Stimulated activated naive B cell treated with anti-CD40 and anti-IgM and Interleukin-4, amounts not matched to agents 10 μg/mL and 1 μg/mL and 100 μg/mL, for 72 hours (primary cell): ENCODE results near the gene SNX2.

Source experiments
- ATAC-seq, 2 donors: fragments of 150-1000 bp; cut with Tn5 transposase; replicated peaks; 2 replicates each; pipeline ENCODE4 v1.10.0; 2021; ENCODE audit warnings: moderate library complexity in 1 of 2
- DNase-seq: peaks from one replicate; pipeline ENCODE4 v3.0.0; 2021
- H3K27ac Mint-ChIP-seq: one replicate; pipeline ENCODE4 v1.8.0; 2022; ENCODE audit warnings: mild to moderate bottlenecking, mixed read lengths
- H3K27me3 Mint-ChIP-seq, 2 donors: one replicate each; pipeline ENCODE4 v1.8.0; 2022; ENCODE audit warnings: mixed read lengths in 2 of 2
- H3K36me3 Mint-ChIP-seq, 2 donors: one replicate each; pipeline ENCODE4 v1.8.0; 2022; ENCODE audit warnings: mixed read lengths in 2 of 2, mild to moderate bottlenecking in 1 of 2
- H3K4me1 Mint-ChIP-seq, 2 donors: one replicate each; pipeline ENCODE4 v1.8.0; 2022; ENCODE audit warnings: mixed read lengths in 2 of 2, mild to moderate bottlenecking in 1 of 2
- H3K4me3 Mint-ChIP-seq, 2 donors: one replicate each; pipeline ENCODE4 v1.8.0; 2022; ENCODE audit warnings: mild to moderate bottlenecking in 2 of 2, mixed read lengths in 2 of 2, moderate library complexity in 1 of 2
- H3K9me3 Mint-ChIP-seq, 2 donors: one replicate each; pipeline ENCODE4 v1.8.0; 2022; ENCODE audit warnings: mixed read lengths in 2 of 2, mild to moderate bottlenecking in 1 of 2

SNX2 gene

DNA sequence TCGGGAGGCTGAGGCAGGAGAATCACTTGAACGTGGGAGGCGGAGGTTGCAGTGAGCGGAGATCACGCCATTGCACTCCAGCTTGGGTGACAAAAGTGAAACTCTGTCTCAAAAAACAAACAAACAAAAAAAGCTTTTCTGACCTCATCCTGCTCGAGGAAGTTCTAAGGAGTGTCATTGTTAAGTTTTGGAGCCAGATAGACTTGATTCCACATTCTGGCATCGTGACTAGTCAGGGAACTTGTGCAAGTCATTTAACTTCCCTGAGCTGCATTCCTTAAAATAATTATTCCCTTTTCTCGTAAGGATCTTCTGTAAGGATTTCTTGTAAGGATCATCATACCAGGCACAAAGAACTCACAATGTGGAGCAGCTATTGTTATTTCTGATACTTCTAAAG, 96.8 kb downstream of the SNX2 start:
- Mint-ChIP-seq H3K4me1 (peaks cover 3 to 5% of the 10 kb centered on the region in 2 donors), H3K27me3 (no peaks in the 10 kb centered on the region), H3K4me3 (no peak overlapping the region), H3K9me3 (no peaks in the 10 kb centered on the region), H3K36me3 (peaks cover 2 to 3% of the 10 kb centered on the region in 2 donors), H3K27ac (no peak overlapping the region)
- no peak for DNase-seq
- ATAC-seq = no peak

DNA sequence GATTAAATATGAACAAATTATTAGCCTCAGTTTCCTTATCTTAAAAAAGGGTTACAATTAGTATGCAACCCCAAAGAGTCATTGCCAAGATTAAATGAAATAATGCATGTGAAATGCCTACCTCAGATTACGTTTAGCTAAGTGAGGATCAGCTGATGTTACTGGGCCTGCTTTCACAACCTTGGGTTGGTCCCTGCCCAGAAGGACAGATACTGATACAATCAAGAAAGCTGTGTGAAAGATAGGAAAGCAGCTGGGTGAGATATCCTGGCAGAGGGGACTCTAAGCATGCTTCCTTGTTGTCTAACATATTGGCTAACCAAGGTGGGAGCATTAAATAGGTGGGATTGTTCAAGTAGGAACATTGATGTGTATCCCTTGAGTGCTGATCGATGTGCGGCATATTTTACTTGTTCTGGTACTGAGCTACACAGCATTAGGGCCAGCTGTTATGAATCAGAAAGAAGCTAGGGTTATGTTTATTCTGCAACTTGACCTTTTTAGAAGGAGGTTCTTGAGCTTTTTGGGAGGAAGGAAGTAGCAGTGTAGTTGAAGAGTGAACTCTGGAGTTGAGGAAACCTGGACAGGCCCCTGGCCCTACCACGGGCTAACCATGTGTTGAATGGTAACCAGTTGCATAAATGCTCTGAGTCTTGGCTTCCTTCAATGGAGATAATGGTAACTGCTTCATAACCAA, 99.4 kb downstream of the SNX2 start:
- H3K4me1 Mint-ChIP-seq = peaks cover 19 to 20% of the 10 kb centered on the region in 2 donors
- H3K27ac Mint-ChIP-seq = no peak overlapping the region
- peaks cover 6 to 7% of the 10 kb centered on the region in 2 donors for H3K36me3 Mint-ChIP-seq
- H3K9me3 Mint-ChIP-seq = peaks cover 7 to 9% of the 10 kb centered on the region in 2 donors
- H3K4me3 Mint-ChIP-seq = no peak overlapping the region
- DNase-seq = no peak
- H3K27me3 Mint-ChIP-seq = no peaks in the 10 kb centered on the region
- ATAC-seq = no peak

DNA sequence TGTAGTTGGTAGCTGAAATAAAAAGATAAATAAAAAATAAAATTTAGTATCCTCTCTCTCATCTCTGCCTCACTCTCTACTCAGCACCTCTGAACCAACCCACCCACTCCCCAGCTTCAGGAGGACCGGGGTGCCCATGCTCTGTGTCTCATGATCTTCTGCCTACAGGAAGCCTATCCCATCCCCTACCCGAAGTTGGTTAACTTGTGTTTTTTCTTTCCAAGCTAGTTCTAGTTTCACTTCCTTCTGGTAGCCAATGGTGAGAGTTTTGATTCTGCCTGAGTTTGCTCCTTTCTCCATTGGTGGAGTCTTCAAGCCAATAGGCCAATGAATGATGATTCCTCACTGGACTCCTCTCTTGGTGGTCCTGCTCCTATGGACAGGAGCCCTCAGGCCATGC, 102.6 kb downstream of the SNX2 start:
- H3K27ac Mint-ChIP-seq = no peak overlapping the region
- peaks cover 19 to 20% of the 10 kb centered on the region in 2 donors for H3K4me1 Mint-ChIP-seq
- H3K36me3 Mint-ChIP-seq = peaks cover 6 to 7% of the 10 kb centered on the region in 2 donors
- ATAC-seq (peak; percentile 55 to 72), DNase-seq (no peak)
- peaks cover 7 to 9% of the 10 kb centered on the region in 2 donors for H3K9me3 Mint-ChIP-seq
- H3K4me3 Mint-ChIP-seq = no peak overlapping the region
- H3K27me3 Mint-ChIP-seq = no peaks in the 10 kb centered on the region

DNA sequence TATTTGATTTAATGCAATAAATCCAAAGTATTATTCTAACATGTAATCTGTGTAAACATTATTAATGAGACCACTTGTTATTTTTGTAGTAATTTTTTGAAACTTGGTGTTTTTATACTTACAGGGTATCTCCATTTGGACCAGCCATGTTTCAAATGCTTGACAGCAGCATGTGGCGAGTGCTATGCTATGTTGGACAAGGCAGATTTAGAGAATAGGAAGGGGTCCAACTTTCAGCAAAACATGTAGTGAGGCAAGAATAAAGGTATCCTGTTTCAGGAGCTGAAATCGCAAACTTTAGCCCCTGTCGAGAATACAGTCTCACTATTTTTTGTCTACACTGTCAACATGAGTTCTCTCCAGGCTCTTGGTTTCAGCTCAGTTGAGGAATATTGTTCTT, 104.2 kb downstream of the SNX2 start:
- Mint-ChIP-seq H3K9me3 (peaks cover 7 to 9% of the 10 kb centered on the region in 2 donors), H3K27ac (no peak overlapping the region), H3K27me3 (no peaks in the 10 kb centered on the region), H3K4me1 (peaks cover 19 to 20% of the 10 kb centered on the region in 2 donors), H3K36me3 (peaks cover 6 to 7% of the 10 kb centered on the region in 2 donors), H3K4me3 (no peak overlapping the region)
- no peak for ATAC-seq
- no peak for DNase-seq
